Lung microvascular endothelial cell (primary cell): Measurements from ENCODE around the gene NUAK1. TPM values are rescaled to one million over a fixed set of nuclear protein-coding genes. Genes with fewer than 3 reads are reported as not detected.

ENCODE experiments used
- DNase-seq, 2 donors: peaks; one replicate each; pipeline versions ENCODE4 v3.0.0 to v3.0.0-alpha.2; 2010; ENCODE audit warnings: low read depth in 2 of 2
- total RNA-seq: library from RNA; depleted of rRNA; stranded (reverse); fragments of >200 nt; gene quantifications from 2 replicates; pipeline ENCODE4 v1.2.1, GENCODE V29; 2014

Gene NUAK1
- 21.4 and 32.5 TPM in 2 replicates for total RNA-seq

- peak; percentile 91 to 94 for DNase-seq
These were observed at the start of gene NUAK1 for GRCh38 chr12:106138633-106139421. NUAK1 (minus strand) TSS chr12:106138954; CDS start chr12:106138653, 301 bp downstream.

- no peak for DNase-seq
These were observed 49.5 kb upstream of the NUAK1 start for GRCh38 chr12:106188256-106188655.

- no peak for DNase-seq
These were observed 49.1 kb upstream of the NUAK1 start for GRCh38 chr12:106187842-106188241.

- DNase-seq, result no peak
These were observed 48.5 kb upstream of the NUAK1 start for GRCh38 chr12:106187155-106187789.

DNA sequence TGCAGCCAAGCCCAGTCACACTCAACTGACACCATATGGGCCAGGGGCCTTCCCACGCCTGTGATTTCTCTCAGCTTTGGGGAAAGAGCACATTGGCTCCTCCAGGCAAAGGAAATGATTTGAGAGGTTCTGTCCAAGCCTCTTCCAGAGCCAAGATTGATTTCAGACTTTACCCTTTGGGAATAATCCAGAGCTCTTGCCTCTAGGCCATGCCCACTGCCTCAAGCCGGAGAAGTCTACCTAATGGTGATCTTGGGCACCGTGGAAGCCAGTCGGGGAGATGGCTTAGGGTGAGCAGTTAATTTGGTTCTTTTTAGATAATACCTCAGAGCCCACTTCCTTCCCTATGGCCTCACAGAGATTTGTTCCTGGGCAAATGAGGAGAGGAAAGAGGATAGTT lies 45.0 kb upstream of the NUAK1 start:
- no peak for DNase-seq

- DNase-seq, result no peak
These were observed 42.8 kb upstream of the NUAK1 start for GRCh38 chr12:106181401-106182114.

DNA sequence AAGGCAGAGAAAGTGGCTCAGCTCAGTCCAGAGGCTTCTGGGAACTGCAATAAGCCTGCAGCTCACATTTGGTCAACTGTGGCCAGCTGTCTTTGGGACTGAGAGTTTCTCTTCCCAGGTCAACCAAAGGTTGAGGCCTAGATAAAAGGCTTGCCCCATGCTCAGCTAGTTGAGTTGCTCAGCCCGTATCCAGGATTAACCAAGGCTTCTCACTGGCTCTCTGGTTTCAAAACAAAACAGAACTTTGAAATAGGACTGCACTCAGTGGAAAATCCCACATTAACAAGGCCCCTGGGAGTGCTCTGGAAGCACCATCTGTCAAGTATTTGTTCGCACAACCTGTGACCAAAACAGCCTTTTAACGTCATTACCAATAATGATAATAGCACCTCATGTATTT lies 40.3 kb upstream of the NUAK1 start:
- DNase-seq, result no peak

DNA sequence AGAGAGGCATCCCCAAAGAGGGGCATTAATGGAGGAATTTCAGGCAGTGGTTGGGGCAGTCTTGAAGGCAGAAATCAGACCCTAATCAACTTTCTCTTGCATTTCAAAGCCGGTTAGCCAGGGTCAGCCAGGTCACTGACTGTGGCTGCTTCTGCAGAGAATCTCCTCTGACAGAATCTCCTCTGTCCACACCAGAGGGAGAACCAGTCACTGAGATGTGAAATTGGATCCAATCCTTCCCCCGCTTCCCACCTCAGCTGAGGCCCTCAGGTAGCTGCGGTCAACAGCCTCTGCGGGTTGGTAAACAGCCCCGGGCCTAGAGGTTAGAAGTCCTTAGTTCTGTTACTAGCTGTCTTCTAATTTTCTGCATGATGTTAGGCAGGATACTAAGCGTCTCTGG lies 39.8 kb upstream of the NUAK1 start:
- DNase-seq, result no peak

- DNase-seq, result no peak
These were observed 37.8 kb upstream of the NUAK1 start for GRCh38 chr12:106176560-106176959.

- no peak for DNase-seq
These were observed 36.1 kb upstream of the NUAK1 start for GRCh38 chr12:106174876-106175275.

GRCh38 chr12:106173442-106173841 lies 34.7 kb upstream of the NUAK1 start:
- DNase-seq, result no peak

- DNase-seq, result no peak
These were observed 32.5 kb upstream of the NUAK1 start for GRCh38 chr12:106171117-106171750.

DNA sequence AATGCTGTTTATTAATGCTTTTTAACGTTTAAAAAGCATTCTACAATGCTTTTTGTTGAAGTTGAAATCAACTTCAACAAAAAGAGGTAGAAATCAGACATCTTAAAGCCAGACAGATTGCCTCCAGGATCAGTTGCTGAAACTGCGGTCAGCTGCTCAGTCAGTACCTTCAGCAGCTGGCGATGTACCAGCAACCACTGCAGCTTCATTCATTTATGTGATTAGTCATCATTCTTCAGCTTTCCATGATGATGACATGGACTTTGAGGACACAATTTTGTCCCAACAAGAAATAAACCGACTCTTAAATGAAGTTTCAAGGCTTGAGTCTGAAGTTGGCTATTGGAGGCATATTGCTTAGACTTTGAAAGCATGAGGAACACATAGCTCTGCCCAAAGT lies 31.5 kb upstream of the NUAK1 start:
- DNase-seq, result peak; percentile 8 to 12

GRCh38 chr12:106163712-106164111 lies 25.0 kb upstream of the NUAK1 start:
- DNase-seq, result no peak

- DNase-seq, result no peak
These were observed 22.7 kb upstream of the NUAK1 start for GRCh38 chr12:106161491-106161890.

GRCh38 chr12:106160915-106161314 lies 22.2 kb upstream of the NUAK1 start:
- no peak for DNase-seq

GRCh38 chr12:106157802-106158201 lies 19.0 kb upstream of the NUAK1 start:
- DNase-seq, result no peak

DNA sequence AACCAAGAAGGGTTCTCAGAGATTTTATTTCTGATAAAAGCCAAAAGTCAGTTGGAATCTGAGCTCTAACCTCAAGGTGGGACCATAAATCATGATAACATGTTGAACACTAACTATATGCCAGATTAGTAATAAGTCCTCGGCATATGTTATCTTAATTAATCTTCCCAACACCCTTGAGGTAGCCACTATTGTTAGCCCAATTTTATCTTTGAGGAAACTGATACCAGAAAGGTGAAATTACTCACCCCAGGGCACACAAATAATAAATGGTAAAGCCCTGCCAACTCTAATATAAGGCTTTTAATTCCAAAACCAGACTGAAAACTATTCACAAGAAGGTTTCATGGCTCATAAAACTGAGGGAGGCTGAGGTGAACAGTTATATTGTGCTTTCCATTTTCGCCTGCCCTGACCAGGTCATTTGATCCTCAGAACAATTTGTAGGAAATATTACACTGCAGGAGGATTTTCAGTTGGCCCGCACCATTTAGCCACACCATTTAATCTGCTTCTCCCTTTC lies 16.1 kb upstream of the NUAK1 start:
- DNase-seq, result no peak

GRCh38 chr12:106152334-106152733 lies 13.6 kb upstream of the NUAK1 start:
- no peak for DNase-seq

DNA sequence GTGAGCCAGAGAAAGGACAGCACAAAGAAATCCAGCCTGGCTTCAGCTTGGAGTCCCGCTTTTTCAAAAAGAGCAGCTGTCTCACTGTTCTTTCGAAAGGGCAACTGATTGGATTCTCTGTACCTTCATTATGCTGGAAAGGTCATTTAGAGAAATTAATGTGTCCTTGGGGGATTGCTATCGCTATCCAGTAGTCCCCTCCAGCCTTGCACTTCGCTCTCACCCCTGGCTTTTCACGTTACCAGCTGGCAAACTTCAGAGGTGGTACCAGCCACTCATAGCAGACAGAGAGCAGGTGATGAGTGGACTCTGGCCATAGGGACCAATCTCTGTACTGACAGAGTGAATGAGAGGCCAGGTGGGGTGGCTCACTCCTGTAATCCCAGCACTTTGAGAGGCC lies 11.8 kb upstream of the NUAK1 start:
- no peak for DNase-seq

- DNase-seq, result peak in 1 of 2 donors; percentile 54
These were observed 10.5 kb upstream of the NUAK1 start for GRCh38 chr12:106149096-106149784.
